K562 (cell line): ENCODE measurements around the gene SPTBN5. TPM values are rescaled to one million over a fixed set of nuclear protein-coding genes. Genes with fewer than 3 reads are reported as not detected.

Experiments
- ATAC-seq: fragments of 200-7000 bp; cut with Tn5 transposase; 3 replicates; pipeline ENCODE4 v1.9.1; 2020; ENCODE audit warnings: moderate library complexity
- BruUV-seq: library from RNA; stranded (reverse); fragments of 400-500 nt; replicated peaks from 2 replicates; lab custom pipeline; 2021; lab: Mats Ljungman, UMichigan
- CTCF ChIA-PET: fragments of 300-600 bp; formaldehyde crosslinking; extraction: SDS; loops from one replicate; lab custom pipeline; 2021; ENCODE audit warnings: low intra/inter-chr PET ratio; lab: Yijun Ruan, JAX
- POLR2A ChIA-PET: fragments of 300-600, 350-650 bp; sonication (Branson Sonifier 250); formaldehyde crosslinking; extraction: SDS; loops from one replicate; lab custom pipeline; 2021; ENCODE audit warnings: antibody characterized with exemption, inconsistent platforms; lab: Yijun Ruan, JAX
- DNase-seq, 4 experiments: peaks; one replicate each; pipeline versions ENCODE4 v3.0.0 to v3.0.0-alpha.2; 2011 to 2018; ENCODE audit warnings: low spot score in 3 of 4, mixed read lengths in 3 of 4; ENCODE audit errors: extremely low read depth in 1 of 4
- FAIRE-seq: peaks from 2 replicates; lab custom pipeline; 2011; peaks lifted over from hg19 to GRCh38; lab: Jason Lieb, UNC
- H2AFZ ChIP-seq: 2 replicates; pipeline ENCODE4 v1.6.0; 2011; ENCODE audit warnings: low read depth, low read length, control low read depth, inconsistent platforms
- H3K27ac ChIP-seq: fragments of 200-600 bp; 3 replicates; pipeline ENCODE4 v1.8.0; 2011; ENCODE audit warnings: low read depth, mild to moderate bottlenecking, control low read depth, inconsistent platforms, low read length, moderate library complexity, mixed read lengths; ENCODE audit errors: extremely low read depth
- H3K27me3 ChIP-seq, 2 experiments: fragments of 300-600 bp in 1 of 2; 2 replicates in 1 of 2; 3 replicates in 1 of 2; pipeline versions ENCODE4 v1.6.0 to v1.8.0; 2011; ENCODE audit warnings: inconsistent platforms in 2 of 2, low read length in 2 of 2, mild to moderate bottlenecking in 1 of 2, mixed read lengths in 1 of 2, moderate library complexity in 1 of 2; ENCODE audit not compliant: control insufficient read depth in 2 of 2, insufficient read depth in 2 of 2
- H3K36me3 ChIP-seq: fragments of 300-600 bp; 3 replicates; pipeline ENCODE4 v1.8.0; 2011; ENCODE audit warnings: mild to moderate bottlenecking, low read length, inconsistent platforms; ENCODE audit not compliant: control insufficient read depth, insufficient read depth
- H3K4me1 ChIP-seq, 2 experiments: fragments of 200-600 bp in 1 of 2; replicated peaks in 1 of 2; 2 replicates in 1 of 2; 3 replicates in 1 of 2; pipeline versions ENCODE4 v1.5.1 to v1.8.0; 2011; ENCODE audit warnings: inconsistent platforms in 2 of 2, low read length in 2 of 2, mild to moderate bottlenecking in 1 of 2, mixed read lengths in 1 of 2, moderate library complexity in 1 of 2; ENCODE audit not compliant: control insufficient read depth in 2 of 2, insufficient read depth in 2 of 2
- H3K4me2 ChIP-seq: 2 replicates; pipeline ENCODE4 v1.6.1; 2011; ENCODE audit warnings: low read length, control low read depth, inconsistent platforms, mixed read lengths; ENCODE audit not compliant: insufficient read depth
- H3K4me3 ChIP-seq: fragments of 200-600 bp; sonication (generic), shearing (Covaris generic); 2 replicates; pipeline ENCODE4 v1.5.1; 2016; ENCODE audit warnings: control low read depth, inconsistent platforms
- H3K79me2 ChIP-seq: fragments of 200-600 bp; 3 replicates; pipeline ENCODE4 v1.8.0; 2011; ENCODE audit warnings: low read length, inconsistent platforms; ENCODE audit not compliant: control insufficient read depth, insufficient read depth
- H3K9ac ChIP-seq, 2 experiments: 2 replicates each; pipeline versions ENCODE4 v1.6.0 to v1.6.1; 2011; ENCODE audit warnings: low read depth in 2 of 2, low read length in 2 of 2, control low read depth in 1 of 2, inconsistent platforms in 1 of 2, mild to moderate bottlenecking in 1 of 2, mixed read lengths in 1 of 2; ENCODE audit not compliant: insufficient read depth in 1 of 2
- H3K9me1 ChIP-seq: one replicate; pipeline ENCODE4 v1.6.0; 2011; ENCODE audit warnings: inconsistent platforms, mild to moderate bottlenecking, low read length, moderate library complexity; ENCODE audit not compliant: control insufficient read depth, insufficient read depth
- H3K9me3 ChIP-seq: replicated peaks from 2 replicates; pipeline ENCODE4 v1.5.1; 2011; ENCODE audit warnings: low read depth, low read length, inconsistent platforms; ENCODE audit not compliant: control insufficient read depth, insufficient read depth
- H4K20me1 ChIP-seq: replicated peaks from 2 replicates; pipeline ENCODE4 v1.6.1; 2011; ENCODE audit warnings: low read length, inconsistent platforms, mixed read lengths; ENCODE audit not compliant: control insufficient read depth, insufficient read depth
- BHLHE40 ChIP-seq: IDR thresholded peaks from 2 replicates; pipeline ENCODE4 v1.6.1; 2011; ENCODE audit warnings: low read length, improper control_type of control experiment
- CEBPB ChIP-seq: fragments of 450-650 bp; IDR thresholded peaks from 2 replicates; pipeline ENCODE4 v1.6.1; 2016; ENCODE audit warnings: missing genetic modification characterization, missing compliant biosample characterization
- GTF2F1 ChIP-seq: IDR thresholded peaks from 2 replicates; pipeline ENCODE4 v1.6.1; 2011; ENCODE audit warnings: low read depth, low read length, improper control_type of control experiment
- MEIS2 ChIP-seq: fragments of 450-650 bp; IDR thresholded peaks from 2 replicates; pipeline ENCODE4 v1.6.1; 2014; ENCODE audit warnings: mild to moderate bottlenecking; ENCODE audit not compliant: partially characterized antibody
- NFRKB ChIP-seq: fragments of 450-650 bp; IDR thresholded peaks from 2 replicates; pipeline ENCODE4 v1.6.1; 2016; ENCODE audit warnings: low read depth
- NR2C2 ChIP-seq, 2 experiments: fragments of 200-800 bp in 1 of 2; sonication (Bioruptor generic) in 1 of 2; sonication (generic) in 1 of 2; formaldehyde crosslinking in 1 of 2; IDR thresholded peaks; 2 replicates each; pipeline versions ENCODE4 v1.6.1 to v1.8.0; 2016 to 2022; ENCODE audit warnings: mild to moderate bottlenecking in 1 of 2, missing compliant biosample characterization in 1 of 2, missing genetic modification characterization in 1 of 2, missing genetic modification reagents in 1 of 2
- OTX1 ChIP-seq: fragments of 450-650 bp; formaldehyde crosslinking; IDR thresholded peaks from 2 replicates; pipeline ENCODE4 v1.4.0; 2022; ENCODE audit warnings: mild to moderate bottlenecking
- SAFB ChIP-seq: fragments of 200-400 bp; formaldehyde crosslinking; IDR thresholded peaks from 2 replicates; pipeline ENCODE4 v1.6.1; 2017; ENCODE audit warnings: low read depth, low read length, borderline replicate concordance
- SNRNP70 ChIP-seq: fragments of 200-400 bp; formaldehyde crosslinking; optimal IDR thresholded peaks from 2 replicates; pipeline ENCODE3; 2017; ENCODE audit warnings: low read depth, low read length
- SPI1 ChIP-seq: IDR thresholded peaks from 2 replicates; pipeline ENCODE4 v1.6.1; 2011; ENCODE audit warnings: low read depth, low read length, control low read depth, borderline replicate concordance
- SREBF2 ChIP-seq: sonication (generic); formaldehyde crosslinking; IDR thresholded peaks from 2 replicates; pipeline ENCODE4 v1.4.0; 2020; ENCODE audit warnings: mild to moderate bottlenecking, missing genetic modification reagents
- ZHX1 ChIP-seq: fragments of 150-350 bp; conservative IDR thresholded peaks from 2 replicates; pipeline ENCODE4 v1.6.1; 2014; ENCODE audit warnings: low read length
- ZNF217 ChIP-seq: sonication (generic); formaldehyde crosslinking; IDR thresholded peaks from 2 replicates; pipeline ENCODE4 v1.8.0; 2022; ENCODE audit warnings: mild to moderate bottlenecking, missing genetic modification reagents
- ZNF316 ChIP-seq: fragments of 450-650 bp; IDR thresholded peaks from 2 replicates; pipeline ENCODE4 v1.6.1; 2016
- ZNF408 ChIP-seq: fragments of 250-450 bp; sonication (Bioruptor Pico); IDR thresholded peaks from 2 replicates; pipeline ENCODE4 v1.4.0; 2020; ENCODE audit warnings: low read depth, mild to moderate bottlenecking, moderate library complexity
- ZNF740 ChIP-seq, 3 experiments: fragments of 200-800 bp in 1 of 3; sonication (Bioruptor generic) in 1 of 3; sonication (generic) in 1 of 3; formaldehyde crosslinking in 1 of 3; IDR thresholded peaks; 2 replicates each; pipeline versions ENCODE4 v1.6.1 to v1.8.0; 2016 to 2022; ENCODE audit warnings: mild to moderate bottlenecking in 2 of 3, missing compliant biosample characterization in 2 of 3, missing genetic modification characterization in 2 of 3, missing genetic modification reagents in 1 of 3
- ZNF766 ChIP-seq: fragments of 200-800 bp; sonication (Bioruptor generic); conservative IDR thresholded peaks from 2 replicates; pipeline ENCODE4 v1.6.1; 2016; ENCODE audit warnings: missing genetic modification characterization, missing compliant biosample characterization
- ZNF77 ChIP-seq: fragments of 250-450 bp; sonication (Bioruptor Pico); IDR thresholded peaks from 2 replicates; pipeline ENCODE4 v1.5.0; 2020
- WGBS: fragments of 100-300 bp; shearing (Covaris generic); methylation state at CpG from one replicate; pipeline ENCODE4 v1.1.6; 2016; ENCODE audit warnings: low coverage, mixed read lengths; ENCODE audit not compliant: insufficient coverage; ENCODE audit errors: missing lambda C conversion rate; 5-methylcytosine and 5-hydroxymethylcytosine counted together
- in situ Hi-C: fragments of 300-500 bp; cut with MboI; formaldehyde crosslinking; loops from 4 replicates; pipeline ENCODE4 v1.15.0; 2018; ENCODE audit warnings: inconsistent platforms, mixed read lengths
- intact Hi-C: fragments of 100-400 bp; cut with micrococcal nuclease; formaldehyde crosslinking; loops from 2 replicates; pipeline ENCODE4 v1.14.2; 2022
- polyA plus RNA-seq, 8 experiments: library from polyadenylated mRNA; depleted of rRNA in 4 of 8; stranded (reverse) in 5 of 8; unstranded in 3 of 8; fragments of >200 nt; fragmentation: Nextera tagmentation in 2 of 8; fragmentation: Illumina TruSeq in 1 of 8; extraction: Ambion mirVana in 2 of 8; extraction: Trizol in 1 of 8; gene quantifications; 2 replicates each; pipeline versions ENCODE4 v1.2.1 to v1.2.3, GENCODE V29; 2011 to 2014; ENCODE audit warnings: inconsistent platforms in 1 of 8, missing spikeins in 1 of 8
- total RNA-seq, 7 experiments: library from RNA; depleted of rRNA in 6 of 7; stranded (reverse); fragments of >200 nt in 6 of 7; fragmentation: Illumina TruSeq in 2 of 7; extraction: Trizol in 2 of 7; gene quantifications; 2 replicates each; pipeline versions ENCODE4 v1.2.1 to v1.2.3, GENCODE V29; 2011 to 2021; ENCODE audit warnings: low replicate concordance in 1 of 7
- TF ChIP-seq, protein P1 (sequence below): sonication (generic); IDR thresholded peaks from 2 replicates; pipeline ENCODE4 v1.6.1; 2016

Gene SPTBN5
- total and polyA plus RNA-seq, 9 of the 15 experiments (the other 6 are each of a cell fraction or from before 2014, with no cell fraction given): 0.02 TPM; not detected in 8

GRCh38 chr15:41930221-41930866 lies 36.5 kb upstream of the SPTBN5 start:
- peaks cover 3 to 13% of the 10 kb centered on the region in 2 experiments; a peak in 4 of 5 replicates for H3K4me1 ChIP-seq
- no peaks in the 10 kb centered on the region for H3K27me3 ChIP-seq
- WGBS: 40% methylated on average over 8 of the region's 8 CpGs
- intact Hi-C loops (no loop called here), in situ Hi-C loops (no loop called here)
- H3K9ac ChIP-seq: no peak overlapping the region
- H2AFZ ChIP-seq: no peak overlapping the region
- no peak overlapping the region for H3K4me3 ChIP-seq
- H3K27ac ChIP-seq: no peak overlapping the region
- no TSS peak for BruUV-seq
- H3K9me1 ChIP-seq: no peaks in the 10 kb centered on the region
- CTCF ChIA-PET: no interaction called here
- H4K20me1 ChIP-seq: no peaks in the 10 kb centered on the region
- H3K79me2 ChIP-seq: no peaks in the 10 kb centered on the region
- POLR2A ChIA-PET: no interaction called here
- ATAC-seq (no peak), DNase-seq (no peak), FAIRE-seq (peak; percentile 51)
- H3K36me3 ChIP-seq: peaks cover 4% of the 10 kb centered on the region; the same call in 1 of the 3 replicates
- H3K9me3 ChIP-seq: no peaks in the 10 kb centered on the region
- no peak overlapping the region for H3K4me2 ChIP-seq
- TF ChIP-seq ZNF217 (CRISPR knock-in tag) (no peak), SNRNP70 (no peak), SAFB (no peak), NR2C2 (CRISPR knock-in tag; IDR thresholded peaks at IDR 0.05) (no peak), NR2C2 (tag; IDR thresholded peaks at IDR 0.05) (peak; percentile 35; the same call in 1 of the 2 replicates), OTX1 (CRISPR knock-in tag) (no peak), SPI1 (peak; percentile 44; the same call in 1 of the 2 replicates), MEIS2 (peak; percentile 20), NFRKB (no peak), SREBF2 (CRISPR knock-in tag) (no peak), GTF2F1 (no peak), ZNF740 (CRISPR knock-in tag; IDR thresholded peaks at IDR 0.05) (no peak), ZNF740 (tag; IDR thresholded peaks at IDR 0.05) (no peak), CEBPB (tag) (no peak), ZNF408 (CRISPR knock-in tag) (no peak), ZNF766 (no peak), ZNF316 (peak; percentile 19; the same call in 1 of the 2 replicates), BHLHE40 (no peak), ZHX1 (no peak), ZNF77 (CRISPR knock-in tag) (no peak)
- TF ChIP-seq, protein P1, sequence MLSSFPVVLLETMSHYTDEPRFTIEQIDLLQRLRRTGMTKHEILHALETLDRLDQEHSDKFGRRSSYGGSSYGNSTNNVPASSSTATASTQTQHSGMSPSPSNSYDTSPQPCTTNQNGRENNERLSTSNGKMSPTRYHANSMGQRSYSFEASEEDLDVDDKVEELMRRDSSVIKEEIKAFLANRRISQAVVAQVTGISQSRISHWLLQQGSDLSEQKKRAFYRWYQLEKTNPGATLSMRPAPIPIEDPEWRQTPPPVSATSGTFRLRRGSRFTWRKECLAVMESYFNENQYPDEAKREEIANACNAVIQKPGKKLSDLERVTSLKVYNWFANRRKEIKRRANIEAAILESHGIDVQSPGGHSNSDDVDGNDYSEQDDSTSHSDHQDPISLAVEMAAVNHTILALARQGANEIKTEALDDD: 0 out of 2 replicates have a peak, but pooled peaks have one; percentile 45
